COLO829 (cell line): ENCODE measurements around the gene ITPR3.
A peak's percentile ranks its signal among the peaks of the same experiment; 100 is the strongest.

Experiments used
- DNase-seq: peaks from one replicate; pipeline ENCODE4 v3.0.0; 2012; ENCODE audit warnings: low spot score

The ITPR3 gene

DNA sequence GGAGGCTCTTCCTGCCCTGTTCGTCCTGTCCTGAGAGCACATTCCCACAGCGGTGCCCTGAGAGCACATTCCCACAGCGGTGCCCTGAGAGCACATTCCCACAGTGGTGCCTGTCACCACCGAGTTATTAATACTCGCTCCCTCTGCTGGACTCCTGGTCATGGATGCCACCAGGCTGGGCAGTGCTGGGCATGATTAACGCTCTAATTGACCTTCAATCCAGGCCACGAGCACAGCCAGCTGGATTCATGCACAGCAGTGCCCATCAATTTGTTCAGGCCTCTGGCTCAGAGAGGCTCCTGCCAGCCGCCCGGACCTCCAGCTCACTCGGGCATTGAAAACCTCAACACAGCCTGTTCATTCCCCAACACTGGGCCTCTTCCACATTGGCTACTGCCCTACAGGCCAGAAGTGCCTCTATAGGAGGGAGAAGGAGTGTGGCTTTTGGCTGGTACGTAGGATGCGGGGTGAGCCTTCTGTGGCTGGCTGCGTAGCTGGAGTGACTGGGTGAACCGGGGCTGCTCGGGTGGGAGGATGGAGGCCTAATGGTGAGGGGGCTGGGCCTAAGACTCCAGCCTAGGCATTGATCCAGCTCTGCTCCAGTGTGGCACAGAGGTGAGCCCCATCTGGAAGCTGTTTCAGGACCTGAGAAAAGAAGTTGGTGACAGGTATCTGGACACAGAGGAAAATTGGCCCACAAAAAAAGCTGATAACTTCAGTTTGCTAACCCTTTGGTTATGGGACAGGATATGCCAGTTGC, 116.3 kb downstream of the ITPR3 start:
- no peak for DNase-seq

DNA sequence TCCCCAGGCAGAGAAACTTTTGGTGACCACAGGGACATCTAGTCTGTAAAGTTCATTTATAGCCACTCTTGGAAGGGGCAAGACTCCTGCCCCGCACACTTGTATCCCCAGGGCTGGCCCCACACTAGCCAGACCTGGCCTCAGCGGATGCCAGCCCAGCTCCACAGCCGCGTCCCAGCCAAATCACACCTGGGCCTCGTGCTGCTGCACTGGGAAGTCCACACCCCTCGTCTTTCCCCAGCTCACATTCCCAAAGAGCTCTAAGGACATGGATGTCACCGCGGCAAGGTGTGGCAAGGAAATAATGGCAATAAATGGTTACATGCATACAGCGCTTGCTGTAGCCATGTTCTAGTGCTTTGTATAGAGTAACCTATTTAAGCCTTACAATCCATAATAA, 117.0 kb downstream of the ITPR3 start:
- DNase-seq, result no peak

DNA sequence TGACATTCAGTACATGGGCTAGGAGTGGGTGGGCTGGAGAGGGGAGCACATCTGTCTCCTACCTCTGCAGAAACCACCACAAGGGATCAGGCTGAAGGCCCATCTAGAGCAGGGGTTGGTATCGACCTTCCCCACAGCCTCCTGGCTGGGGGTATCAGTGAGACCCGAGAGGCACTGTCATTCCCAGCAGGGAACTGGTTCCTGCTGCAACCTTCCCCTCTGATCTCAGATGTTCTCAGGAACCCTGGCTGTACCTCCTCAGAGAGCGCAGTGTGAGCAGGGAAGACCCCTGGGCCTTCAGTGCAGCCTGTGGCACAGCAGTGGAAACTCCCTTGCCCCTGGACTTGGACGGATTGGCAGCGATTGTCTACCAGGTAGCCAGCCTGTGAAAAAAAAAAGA, 117.8 kb downstream of the ITPR3 start:
- no peak for DNase-seq

DNA sequence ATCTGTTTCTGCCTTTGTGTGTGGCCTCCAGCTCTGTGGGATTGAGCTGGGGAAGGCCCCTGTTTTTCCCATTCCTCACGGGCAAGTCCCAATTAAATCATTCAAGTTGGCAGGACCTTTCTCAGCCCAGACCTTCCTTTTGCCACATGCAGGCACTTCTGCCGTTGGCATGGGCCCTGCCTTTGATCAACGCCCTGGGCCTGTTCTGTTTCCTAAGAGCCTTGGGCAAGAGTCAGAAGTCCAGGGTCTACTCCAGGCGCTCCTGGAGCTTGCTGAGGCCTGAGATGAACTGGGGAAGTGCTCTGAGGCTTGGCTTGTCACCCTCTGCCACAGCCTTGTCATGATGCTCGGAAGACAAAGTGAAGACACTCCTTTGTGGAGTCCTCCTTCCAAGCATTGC, 118.4 kb downstream of the ITPR3 start:
- DNase-seq, result no peak

DNA sequence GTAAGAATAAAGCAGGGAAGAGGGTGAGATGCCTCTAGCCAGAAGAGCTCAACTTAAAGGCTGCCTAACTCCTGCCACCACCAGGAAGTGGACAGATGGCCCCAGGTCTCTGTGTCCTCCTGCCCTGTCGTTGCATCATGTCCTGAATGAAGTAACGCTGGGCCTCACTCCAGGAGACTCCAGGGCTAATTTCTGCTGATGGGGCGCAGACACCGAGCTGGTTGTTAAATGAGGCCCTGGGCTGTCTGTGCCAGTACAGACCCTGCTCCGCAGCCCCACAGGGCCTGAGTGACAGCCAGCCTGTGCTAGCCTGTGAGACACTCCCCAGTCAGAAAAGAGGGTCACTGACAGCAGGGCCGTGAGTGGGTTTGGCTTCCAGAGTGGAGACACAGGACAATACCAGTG, 119.1 kb downstream of the ITPR3 start:
- no peak for DNase-seq

DNA sequence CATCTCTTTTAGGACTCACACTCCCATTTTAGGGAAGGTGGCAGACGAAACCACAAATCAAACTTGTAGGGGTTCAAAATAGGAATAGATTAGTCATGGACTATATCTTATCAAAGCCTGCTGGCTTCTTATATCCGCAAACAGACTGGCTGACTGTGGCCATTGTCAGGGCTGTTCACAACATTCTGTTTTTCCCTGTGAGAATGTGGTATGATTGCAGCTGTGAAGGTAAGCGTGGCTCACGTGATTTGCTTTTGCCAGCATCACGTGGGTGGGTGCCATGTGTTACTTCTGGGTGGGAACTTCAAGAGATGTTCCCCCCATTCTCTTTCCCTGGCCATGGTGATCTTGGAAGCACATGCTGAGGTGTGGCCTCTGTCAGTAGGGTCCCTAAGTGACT, 119.7 kb downstream of the ITPR3 start:
- DNase-seq, result no peak

DNA sequence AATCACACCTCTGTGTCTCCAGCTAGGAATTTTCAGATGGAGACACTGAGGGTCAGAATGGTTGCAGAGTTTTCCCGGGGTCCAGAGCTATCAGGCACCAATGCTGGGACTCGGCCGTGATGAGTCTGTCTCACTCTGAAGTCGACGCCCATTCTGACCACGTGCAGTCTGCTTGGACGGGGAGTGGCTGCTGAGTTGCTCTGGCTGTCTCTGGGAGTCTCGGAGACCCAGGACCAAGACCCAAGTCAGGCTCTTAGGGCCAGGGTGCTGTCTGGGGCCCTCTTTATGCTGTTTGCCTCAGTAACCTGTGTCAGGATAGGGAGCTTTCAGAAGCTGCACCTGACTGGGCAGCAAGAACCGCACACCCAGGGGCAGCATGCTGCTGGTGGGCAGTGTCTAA, 121.0 kb downstream of the ITPR3 start:
- no peak for DNase-seq

DNA sequence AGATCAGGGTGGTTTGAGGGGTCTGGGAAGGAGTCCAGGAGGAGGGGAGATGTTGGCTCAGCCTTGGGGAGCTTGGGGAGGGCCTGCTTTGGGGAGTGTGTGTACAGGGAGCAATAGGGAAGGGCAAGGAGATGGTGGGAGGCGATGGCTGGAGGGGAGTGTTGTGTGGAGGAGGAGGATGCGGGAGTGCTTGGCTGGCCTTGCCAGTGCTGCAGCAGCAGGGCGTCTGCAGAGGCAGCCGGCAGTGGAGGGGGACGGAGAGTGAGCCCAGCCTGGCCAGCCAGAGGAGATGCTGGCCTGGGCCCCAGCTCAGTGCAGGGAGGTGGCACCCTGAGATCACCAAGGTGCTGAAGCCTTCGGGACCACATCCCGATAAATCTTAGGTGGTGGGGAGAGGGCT, 121.7 kb downstream of the ITPR3 start:
- no peak for DNase-seq

DNA sequence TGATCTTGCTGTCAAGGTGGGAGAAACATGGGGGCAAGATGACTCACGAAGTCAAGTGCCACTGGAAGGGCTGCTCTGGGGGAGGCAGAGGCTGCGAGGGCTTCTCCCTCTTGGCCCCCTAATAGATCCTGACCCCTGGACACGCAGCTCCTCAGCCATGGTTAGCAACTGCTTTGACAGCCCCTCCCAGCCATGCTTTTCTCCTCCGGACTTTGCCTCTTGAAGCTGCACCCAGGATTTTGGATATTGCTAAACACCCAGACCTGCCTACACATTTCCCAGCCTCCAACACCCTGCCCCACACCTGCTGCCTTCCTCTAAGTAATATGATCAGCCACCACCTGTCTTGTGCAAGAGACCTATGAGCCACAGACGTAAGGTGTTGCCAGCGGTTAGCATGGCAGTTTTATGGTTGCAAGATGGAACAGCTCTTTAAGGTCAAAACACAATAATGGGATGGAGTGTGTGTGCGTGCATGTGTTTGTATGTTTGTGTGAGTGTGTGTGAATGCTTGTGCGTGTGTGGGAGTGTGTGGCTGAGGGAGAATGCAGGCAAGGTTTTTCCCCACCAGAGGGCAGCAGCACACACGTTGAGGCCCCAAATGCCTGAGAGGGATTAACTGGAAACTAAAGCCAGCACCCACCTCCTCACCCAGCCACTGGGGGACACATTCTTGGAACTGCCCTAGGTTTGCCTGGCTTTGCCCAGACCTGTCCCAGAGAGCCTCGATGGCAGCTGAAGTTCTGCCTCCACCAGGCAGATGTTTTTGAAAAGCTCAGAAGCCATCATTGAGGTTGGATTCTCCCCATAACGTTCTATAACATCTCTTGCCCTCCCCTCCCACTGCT, 123.1 kb downstream of the ITPR3 start:
- DNase-seq, result peak; percentile 91

DNA sequence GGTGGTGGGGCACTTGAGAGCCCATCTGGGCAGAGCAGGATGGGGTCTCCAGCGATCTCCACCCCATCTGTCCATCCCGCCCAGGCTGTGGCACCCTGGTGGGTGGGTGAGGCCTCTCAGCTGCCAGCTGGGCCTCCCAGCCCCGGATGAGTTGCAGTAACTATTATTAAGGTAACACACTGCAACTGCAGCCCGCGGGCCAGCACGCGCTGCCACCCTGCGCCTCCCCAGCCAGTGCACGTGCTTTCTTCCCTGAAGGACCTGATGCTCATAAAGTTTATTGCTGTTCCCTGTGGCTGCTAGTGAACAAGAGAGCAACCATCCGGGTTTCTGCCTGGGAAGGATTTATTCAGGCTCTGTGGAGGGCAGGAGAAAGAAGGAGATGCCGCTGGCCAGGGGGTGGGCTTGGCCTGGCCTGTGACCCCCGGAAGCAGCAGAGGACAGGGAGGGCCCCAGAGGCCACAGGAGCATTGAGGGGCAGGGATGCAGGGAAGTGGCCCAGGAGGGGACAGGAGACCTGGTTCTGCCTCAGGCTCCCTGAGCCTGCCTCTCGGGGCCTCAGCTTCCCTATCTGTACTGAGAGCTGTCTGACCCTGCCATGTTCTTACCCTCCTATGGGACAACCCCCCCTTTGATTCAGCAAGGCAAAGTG, 123.9 kb downstream of the ITPR3 start:
- no peak for DNase-seq

DNA sequence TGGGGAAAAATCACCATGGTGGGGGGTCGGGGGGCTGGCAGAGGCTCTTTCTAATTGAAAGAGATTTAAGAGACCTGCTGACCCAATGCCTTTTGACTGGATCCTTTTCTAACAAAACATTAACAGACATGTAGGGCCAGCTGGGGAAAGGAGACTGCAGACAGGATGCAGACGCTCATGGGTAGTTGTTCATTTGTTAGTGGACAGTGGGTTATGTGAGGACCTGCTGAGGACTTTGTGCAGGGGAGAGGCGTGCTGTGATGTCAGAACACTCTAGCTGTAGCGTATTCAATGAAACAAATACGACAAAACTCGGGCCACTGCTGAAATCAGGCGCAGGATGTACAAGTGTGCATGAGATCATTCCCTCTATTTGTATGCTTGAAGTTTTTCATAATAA, 124.4 kb downstream of the ITPR3 start:
- peak; percentile 19 for DNase-seq
